IMR-90 (cell line): ENCODE data around the gene OSTN. TPM values are rescaled to one million over a fixed set of nuclear protein-coding genes. Genes with fewer than 3 reads are reported as not detected.

Experiments
- ATAC-seq: fragments of 200-7000 bp; cut with Tn5 transposase; 2 replicates; pipeline ENCODE4 v1.9.1; 2020; ENCODE audit warnings: low read depth, mild to moderate bottlenecking, moderate library complexity
- BruUV-seq: library from RNA; stranded (reverse); fragments of 400-500 nt; replicated peaks from 2 replicates; lab custom pipeline; 2021; lab: Mats Ljungman, UMichigan
- CTCF ChIA-PET: fragments of 300-600 bp; formaldehyde crosslinking; extraction: SDS; loops from one replicate; lab custom pipeline; 2021; ENCODE audit warnings: antibody characterized with exemption; lab: Yijun Ruan, JAX
- POLR2A ChIA-PET: fragments of 300-600 bp; sonication (Branson Sonifier 250); formaldehyde crosslinking; loops from one replicate; lab custom pipeline; 2022; ENCODE audit warnings: antibody characterized with exemption; ENCODE audit not compliant: unreplicated experiment; lab: Charles Lee
- DNase-seq: peaks from one replicate; pipeline ENCODE4 v3.0.0; 2013
- H2AFZ ChIP-seq: replicated peaks from 2 replicates; pipeline ENCODE3; 2013; ENCODE audit warnings: low read length, mild to moderate bottlenecking; ENCODE audit not compliant: poor library complexity
- H2AK5ac ChIP-seq: 2 replicates; pipeline ENCODE4 v1.6.1; 2013; ENCODE audit warnings: low read depth, low read length, inconsistent platforms
- H2AK9ac ChIP-seq: replicated peaks from 2 replicates; pipeline ENCODE3; 2013; ENCODE audit warnings: mild to moderate bottlenecking, low read depth, low read length, moderate library complexity; ENCODE audit not compliant: poor library complexity
- H2BK120ac ChIP-seq: 2 replicates; pipeline ENCODE4 v1.6.1; 2013; ENCODE audit warnings: low read depth, low read length, inconsistent platforms
- H2BK15ac ChIP-seq: 3 replicates; pipeline ENCODE4 v1.6.1; 2013; ENCODE audit warnings: low read depth, low read length, inconsistent platforms
- H2BK20ac ChIP-seq: 2 replicates; pipeline ENCODE4 v1.6.1; 2013; ENCODE audit warnings: low read depth, mild to moderate bottlenecking, inconsistent platforms, low read length, moderate library complexity
- H2BK5ac ChIP-seq: 2 replicates; pipeline ENCODE4 v1.6.1; 2013; ENCODE audit warnings: mild to moderate bottlenecking, low read depth, low read length, inconsistent platforms; ENCODE audit not compliant: poor library complexity, severe bottlenecking
- H3K14ac ChIP-seq: replicated peaks from 2 replicates; pipeline ENCODE4 v1.6.1; 2013; ENCODE audit warnings: low read depth, low read length, inconsistent platforms
- H3K18ac ChIP-seq: 2 replicates; pipeline ENCODE4 v1.6.1; 2013; ENCODE audit warnings: low read depth, low read length, control low read depth
- H3K23ac ChIP-seq: 2 replicates; pipeline ENCODE4 v1.6.1; 2013; ENCODE audit warnings: low read depth, low read length, inconsistent platforms
- H3K27ac ChIP-seq: 2 replicates; pipeline ENCODE4 v1.5.1; 2013; ENCODE audit warnings: mild to moderate bottlenecking, control low read depth, low read length; ENCODE audit not compliant: insufficient read depth
- H3K27me3 ChIP-seq: 2 replicates; pipeline ENCODE4 v1.6.1; 2013; ENCODE audit warnings: low read length; ENCODE audit not compliant: control insufficient read depth, insufficient read depth
- H3K36me3 ChIP-seq: 2 replicates; pipeline ENCODE4 v1.6.1; 2013; ENCODE audit warnings: low read length, mixed read lengths; ENCODE audit not compliant: control insufficient read depth, insufficient read depth
- H3K4ac ChIP-seq: 2 replicates; pipeline ENCODE4 v1.6.1; 2013; ENCODE audit warnings: low read depth, low read length, inconsistent platforms
- H3K4me1 ChIP-seq: 2 replicates; pipeline ENCODE4 v1.6.1; 2013; ENCODE audit warnings: low read length, mixed read lengths; ENCODE audit not compliant: control insufficient read depth, insufficient read depth
- H3K4me2 ChIP-seq: 2 replicates; pipeline ENCODE4 v1.6.1; 2013; ENCODE audit warnings: low read depth, mild to moderate bottlenecking, control low read depth, low read length, moderate library complexity
- H3K4me3 ChIP-seq: 2 replicates; pipeline ENCODE4 v1.5.1; 2013; ENCODE audit warnings: low read depth, mild to moderate bottlenecking, control low read depth, low read length, moderate library complexity; ENCODE audit not compliant: insufficient read depth
- H3K56ac ChIP-seq: 2 replicates; pipeline ENCODE4 v1.6.1; 2013; ENCODE audit warnings: low read length, inconsistent platforms; ENCODE audit not compliant: insufficient read depth; ENCODE audit errors: extremely low read depth
- H3K79me1 ChIP-seq, 2 experiments: 2 replicates each; pipeline ENCODE4 v1.6.1; 2013; ENCODE audit warnings: low read length in 2 of 2, inconsistent platforms in 1 of 2, low read depth in 1 of 2
- H3K9ac ChIP-seq: 2 replicates; pipeline ENCODE4 v1.6.1; 2013; ENCODE audit warnings: low read depth, low read length, control low read depth
- H3K9me1 ChIP-seq: 2 replicates; pipeline ENCODE4 v1.6.1; 2013; ENCODE audit warnings: low read length, inconsistent platforms; ENCODE audit not compliant: insufficient read depth
- H3K9me3 ChIP-seq: 2 replicates; pipeline ENCODE4 v1.6.1; 2013; ENCODE audit warnings: low read length; ENCODE audit not compliant: control insufficient read depth, insufficient read depth
- H4K20me1 ChIP-seq: 2 replicates; pipeline ENCODE4 v1.6.1; 2013; ENCODE audit warnings: low read length, inconsistent platforms; ENCODE audit not compliant: insufficient read depth
- H4K5ac ChIP-seq: 2 replicates; pipeline ENCODE4 v1.6.1; 2013; ENCODE audit warnings: mild to moderate bottlenecking, low read depth, low read length, control low read depth
- H4K8ac ChIP-seq, 2 experiments: 2 replicates each; pipeline ENCODE4 v1.6.1; 2013; ENCODE audit warnings: low read depth in 2 of 2, low read length in 2 of 2, control low read depth in 1 of 2, inconsistent platforms in 1 of 2
- H4K91ac ChIP-seq: 2 replicates; pipeline ENCODE4 v1.6.1; 2013; ENCODE audit warnings: low read depth, low read length, inconsistent platforms; ENCODE audit not compliant: insufficient read depth
- BHLHE40 ChIP-seq: fragments of 150-350 bp; IDR thresholded peaks from 2 replicates; pipeline ENCODE4 v1.6.1; 2016; ENCODE audit warnings: mild to moderate bottlenecking, low read depth, low read length
- CEBPB ChIP-seq: IDR thresholded peaks from 2 replicates; pipeline ENCODE4 v1.6.1; 2012; ENCODE audit warnings: low read depth, low read length, improper control_type of control experiment
- CHD1 ChIP-seq: IDR thresholded peaks from 2 replicates; pipeline ENCODE4 v1.6.1; 2012; ENCODE audit warnings: low read depth, low read length, improper control_type of control experiment
- FOS ChIP-seq: fragments of 150-350 bp; IDR thresholded peaks from 2 replicates; pipeline ENCODE4 v1.6.1; 2016; ENCODE audit warnings: low read depth, low read length
- MAFK ChIP-seq: IDR thresholded peaks from 2 replicates; pipeline ENCODE4 v1.6.1; 2012; ENCODE audit warnings: low read depth, low read length, improper control_type of control experiment
- MAZ ChIP-seq: IDR thresholded peaks from 2 replicates; pipeline ENCODE4 v1.6.1; 2012; ENCODE audit warnings: low read depth, mild to moderate bottlenecking, low read length, improper control_type of control experiment, moderate library complexity, borderline replicate concordance
- MXI1 ChIP-seq: IDR thresholded peaks from 2 replicates; pipeline ENCODE4 v1.6.1; 2012; ENCODE audit warnings: low read depth, mild to moderate bottlenecking, low read length, moderate library complexity, borderline replicate concordance
- NFE2L2 ChIP-seq: fragments of 150-350 bp; IDR thresholded peaks from 2 replicates; pipeline ENCODE4 v1.6.1; 2016; ENCODE audit warnings: low read depth, mild to moderate bottlenecking, low read length
- POLR2A ChIP-seq: IDR thresholded peaks from 2 replicates; pipeline ENCODE4 v1.6.1; 2012; ENCODE audit warnings: mild to moderate bottlenecking, low read depth, low read length
- RCOR1 ChIP-seq: IDR thresholded peaks from 2 replicates; pipeline ENCODE4 v1.6.1; 2012; ENCODE audit warnings: mild to moderate bottlenecking, low read length, improper control_type of control experiment; ENCODE audit not compliant: insufficient replicate concordance
- RFX5 ChIP-seq: IDR thresholded peaks from 2 replicates; pipeline ENCODE4 v1.8.0; 2012; ENCODE audit warnings: low read depth, mild to moderate bottlenecking, low read length, moderate library complexity
- SMC3 ChIP-seq: fragments of 150-350 bp; IDR thresholded peaks from 2 replicates; pipeline ENCODE4 v1.6.1; 2016; ENCODE audit warnings: low read depth, mild to moderate bottlenecking, antibody characterized with exemption, low read length, moderate library complexity
- WGBS, 2 experiments: methylation state at CpG; one replicate each; pipeline versions ENCODE4 v1.1.5 to v1.1.7; 2013; ENCODE audit warnings: missing lambda C conversion rate in 2 of 2; ENCODE audit not compliant: insufficient read length in 1 of 2; ENCODE audit errors: extremely low coverage in 2 of 2; 5-methylcytosine and 5-hydroxymethylcytosine counted together
- dilution Hi-C: fragments of 300-500 bp; cut with HindIII; formaldehyde crosslinking; loops from one replicate; pipeline ENCODE4 v1.14.3; 2018; ENCODE audit warnings: low sequenced_read_pairs; ENCODE audit not compliant: unreplicated experiment
- in situ Hi-C: fragments of 300-500 bp; cut with MboI; formaldehyde crosslinking; loops from 3 replicates; pipeline ENCODE4 v1.14.3; 2019; ENCODE audit warnings: low sequenced_read_pairs, inconsistent platforms, mixed read lengths
- intact Hi-C: fragments of 100-400 bp; cut with micrococcal nuclease; formaldehyde crosslinking; loops from 2 replicates; pipeline ENCODE4 v1.10.0; 2022
- polyA plus RNA-seq, 3 experiments: library from polyadenylated mRNA; depleted of rRNA; stranded (reverse); fragments of >200 nt; gene quantifications; 2 replicates each; pipeline ENCODE4 v1.2.3, GENCODE V29; 2012; ENCODE audit warnings: low replicate concordance in 1 of 3
- total RNA-seq: library from RNA; depleted of rRNA; stranded (reverse); fragments of >200 nt; gene quantifications from 2 replicates; pipeline ENCODE4 v1.2.3, GENCODE V29; 2012
- TF ChIP-seq, protein P1 (sequence below): fragments of 150-350 bp; IDR thresholded peaks from 2 replicates; pipeline ENCODE4 v1.6.1; 2016; ENCODE audit warnings: low read depth, mild to moderate bottlenecking, low read length, moderate library complexity, borderline replicate concordance

Gene OSTN
- total and polyA plus RNA-seq, 2 of the 4 experiments (the other 2 are of a cell fraction) = not detected

GRCh38 chr3:191165802-191166201, 33.2 kb upstream of the OSTN start:
- no peak overlapping the region for H3K56ac ChIP-seq
- TF ChIP-seq CHD1 = no peak
- TF ChIP-seq CEBPB = no peak
- TF ChIP-seq NFE2L2 = no peak
- no peak for TF ChIP-seq FOS
- no peak for TF ChIP-seq MAFK
- TF ChIP-seq BHLHE40 = no peak
- TF ChIP-seq RFX5 = no peak
- no peak for TF ChIP-seq SMC3
- no peak for TF ChIP-seq MAZ
- no peak for TF ChIP-seq POLR2A
- no peak for TF ChIP-seq MXI1
- TF ChIP-seq RCOR1 = no peak
- TF ChIP-seq, protein P1, sequence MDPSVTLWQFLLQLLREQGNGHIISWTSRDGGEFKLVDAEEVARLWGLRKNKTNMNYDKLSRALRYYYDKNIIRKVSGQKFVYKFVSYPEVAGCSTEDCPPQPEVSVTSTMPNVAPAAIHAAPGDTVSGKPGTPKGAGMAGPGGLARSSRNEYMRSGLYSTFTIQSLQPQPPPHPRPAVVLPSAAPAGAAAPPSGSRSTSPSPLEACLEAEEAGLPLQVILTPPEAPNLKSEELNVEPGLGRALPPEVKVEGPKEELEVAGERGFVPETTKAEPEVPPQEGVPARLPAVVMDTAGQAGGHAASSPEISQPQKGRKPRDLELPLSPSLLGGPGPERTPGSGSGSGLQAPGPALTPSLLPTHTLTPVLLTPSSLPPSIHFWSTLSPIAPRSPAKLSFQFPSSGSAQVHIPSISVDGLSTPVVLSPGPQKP = no peak
- in situ Hi-C loops = no loop called here
- no peak overlapping the region for H3K18ac ChIP-seq
- H2AK5ac ChIP-seq = no peak overlapping the region
- H2BK120ac ChIP-seq = no peak overlapping the region
- intact Hi-C loops = no loop called here
- ChIA-PET CTCF (no interaction called here), POLR2A (no interaction called here)
- H3K9me1 ChIP-seq = no peaks in the 10 kb centered on the region
- ATAC-seq (no peak), DNase-seq (no peak)
- H3K4me2 ChIP-seq = no peak overlapping the region
- no peak overlapping the region for H4K91ac ChIP-seq
- H4K5ac ChIP-seq = no peak overlapping the region
- H3K4me3 ChIP-seq = no peak overlapping the region
- H3K27ac ChIP-seq = no peak overlapping the region
- H3K9me3 ChIP-seq = no peaks in the 10 kb centered on the region
- no peak overlapping the region for H3K4ac ChIP-seq
- no peak overlapping the region for H4K8ac ChIP-seq
- dilution Hi-C loops = no loop called here
- no peaks in the 10 kb centered on the region for H3K36me3 ChIP-seq
- no peak overlapping the region for H2BK15ac ChIP-seq
- H3K9ac ChIP-seq = no peak overlapping the region
- no peaks in the 10 kb centered on the region for H3K4me1 ChIP-seq
- no peak overlapping the region for H3K14ac ChIP-seq
- H2BK5ac ChIP-seq = no peak overlapping the region
- no peak overlapping the region for H2AK9ac ChIP-seq
- H2BK20ac ChIP-seq = no peak overlapping the region
- H3K23ac ChIP-seq = no peak overlapping the region
- no TSS peak for BruUV-seq
- no CpG with 5 or more reads among the region's 1 CpG for WGBS, 2 experiments
- no peaks in the 10 kb centered on the region for H4K20me1 ChIP-seq
- H2AFZ ChIP-seq = no peak overlapping the region
- no peaks in the 10 kb centered on the region for H3K79me1 ChIP-seq
- H3K27me3 ChIP-seq = no peaks in the 10 kb centered on the region
